ENCODE results near the gene OPRL1. TPM values are rescaled to one million over a fixed set of nuclear protein-coding genes. Genes with fewer than 3 reads are reported as not detected.

OPRL1 gene
- 1 to 10 TPM in 3 of 5 experiments, under 1 TPM in 2; 0.75 to 6.1 (median 1.1) TPM for total RNA-seq
- 1 to 10 TPM in 1 of 2 donors, under 1 TPM in 1; 0.18 to 1.3 TPM for polyA plus RNA-seq
- 2.8 reads per million, percentile 15 among the genes with 10 or more reads in this experiment for total RNA-seq

GRCh38 chr20:64080013-64080812 is at the start of gene OPRL1:
Gene OPRL1, plus strand, starts transcription at chr20:64080082. Its CDS starts 12,639 bp downstream, at chr20:64092721.
- peak in 3 of 9 donors; percentile 34 to 83 (median 51) for DNase-seq
- intact Hi-C loops (cut with micrococcal nuclease), result loop anchor here in 1 of 2 donors (5.0 kb wide), 1 partner anchor 177 kb away; the partner anchor contains the start of gene PCMTD2
- H3K36me3 Mint-ChIP-seq, result peaks cover 0 to 10% (median 0%) of the 10 kb centered on the region in 5 donors
- ATAC-seq, result peak; percentile 54
- Histone ChIP-seq H3K4me1 (ENCODE audit: control insufficient read depth in 2 of 2, insufficient read depth in 2 of 2, low read length in 2 of 2) (peaks cover 22 to 35% of the 10 kb centered on the region in 2 donors), H3K36me3 (ENCODE audit: control insufficient read depth in 2 of 3, insufficient read depth in 3 of 3, low read length in 3 of 3) (peaks cover 0 to 17% (median 0%) of the 10 kb centered on the region in 3 experiments), H3K27me3 (ENCODE audit: control insufficient read depth in 2 of 2, insufficient read depth in 2 of 2, low read length in 2 of 2) (no peaks in the 10 kb centered on the region), H3K27ac (ENCODE audit: low read depth, low read length) (peak within 1 kb of the TSS; percentile 79), H3K9me3 (ENCODE audit: control insufficient read depth in 2 of 3, low read length in 3 of 3) (no peaks in the 10 kb centered on the region), H3K4me3 (ENCODE audit: low read length) (peak within 1 kb of the TSS; percentile 89)
- H3K4me3 Mint-ChIP-seq, result peak within 1 kb of the TSS; percentile 81 to 98 (median 92)
- ChIA-PET CTCF (interaction anchor here (0.6 to 1.7 kb wide), 6 partner anchors 9 to 107 kb away, joined by 3 to 8 read pairs (median 4); no protein-coding TSS in a partner anchor), POLR2A (interaction anchor here (0.6 to 6.6 kb wide), 8 partner anchors 11 to 372 kb away, joined by 3 to 83 read pairs (median 5); partner anchors contain the start of genes ARFRP1, TCEA2 and ZGPAT)
- peaks cover 22 to 56% (median 39%) of the 10 kb centered on the region in 7 donors for H3K4me1 Mint-ChIP-seq
- peaks cover 0 to 24% (median 0%) of the 10 kb centered on the region in 5 donors for H3K27me3 Mint-ChIP-seq
- H3K9me3 Mint-ChIP-seq, result peaks cover 0 to 3% (median 0%) of the 10 kb centered on the region in 11 donors
- H3K27ac Mint-ChIP-seq, result peak within 1 kb of the TSS; percentile 78 to 94 (median 85)

DNA sequence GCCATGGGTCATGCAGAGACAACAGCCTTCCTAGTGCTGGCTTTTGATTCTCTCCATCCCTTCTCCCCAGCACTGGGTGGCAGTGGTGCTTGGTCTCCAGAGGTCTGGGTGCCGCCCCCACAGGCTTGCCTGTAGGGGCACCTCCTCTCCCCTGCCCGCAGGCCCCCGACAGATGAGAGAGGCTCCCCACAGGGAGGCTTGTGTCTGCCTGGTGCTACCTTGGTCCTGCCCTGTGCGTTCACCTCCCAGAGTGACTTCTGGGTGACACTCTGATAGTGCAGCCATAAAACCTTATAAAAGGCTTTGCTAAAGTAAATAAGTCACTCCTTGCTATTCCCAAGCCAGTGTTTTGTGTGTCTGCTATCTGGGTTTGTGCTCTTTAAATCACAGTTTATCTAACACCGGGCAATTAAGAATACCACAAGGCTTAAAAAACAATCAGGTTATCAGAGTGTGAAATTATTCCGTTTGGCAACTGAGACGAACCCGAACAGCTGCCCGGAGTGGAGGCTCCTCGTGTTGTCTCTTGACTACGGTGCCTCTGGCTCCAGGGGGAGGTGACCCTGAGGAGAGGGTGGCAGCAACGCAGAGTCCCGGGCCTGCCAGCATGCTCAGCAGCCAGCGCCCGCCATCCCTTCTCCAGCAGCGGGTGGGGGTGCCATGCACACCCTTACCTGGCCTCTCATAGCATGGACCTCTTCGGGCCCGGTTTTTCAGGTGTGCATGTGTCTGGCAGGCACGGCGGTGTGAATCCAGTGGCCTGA is 49.3 kb upstream of the OPRL1 start:
- Histone ChIP-seq H3K4me3 (ENCODE audit: low read length) (no peak overlapping the region), H3K36me3 (ENCODE audit: control insufficient read depth in 2 of 3, insufficient read depth in 3 of 3, low read length in 3 of 3) (peaks cover 40 to 96% (median 49%) of the 10 kb centered on the region in 3 experiments), H3K27me3 (ENCODE audit: control insufficient read depth in 2 of 2, insufficient read depth in 2 of 2, low read length in 2 of 2) (no peaks in the 10 kb centered on the region), H3K9me3 (ENCODE audit: control insufficient read depth in 2 of 3, low read length in 3 of 3) (no peaks in the 10 kb centered on the region), H3K4me1 (ENCODE audit: control insufficient read depth in 2 of 2, insufficient read depth in 2 of 2, low read length in 2 of 2) (peaks cover 0 to 16% of the 10 kb centered on the region in 2 donors), H3K27ac (ENCODE audit: low read depth, low read length) (peak overlapping the region; percentile 7)
- peak overlapping the region in 1 of 9 donors; percentile 23 for H3K27ac Mint-ChIP-seq
- intact Hi-C loops (cut with micrococcal nuclease), result no loop called here
- no peak for DNase-seq
- H3K27me3 Mint-ChIP-seq, result no peaks in the 10 kb centered on the region
- no peak for ATAC-seq
- ChIA-PET POLR2A (no interaction called here), CTCF (no interaction called here)
- peaks cover 0 to 48% (median 15%) of the 10 kb centered on the region in 5 donors for H3K36me3 Mint-ChIP-seq
- no peaks in the 10 kb centered on the region for H3K9me3 Mint-ChIP-seq
- H3K4me3 Mint-ChIP-seq, result no peak overlapping the region
- peaks cover 4 to 21% (median 6%) of the 10 kb centered on the region in 7 donors for H3K4me1 Mint-ChIP-seq

GRCh38 chr20:64031822-64032314 is 48.0 kb upstream of the OPRL1 start:
- Histone ChIP-seq H3K4me3 (ENCODE audit: low read length) (no peak overlapping the region), H3K36me3 (ENCODE audit: control insufficient read depth in 2 of 3, insufficient read depth in 3 of 3, low read length in 3 of 3) (peaks cover 30 to 83% (median 40%) of the 10 kb centered on the region in 3 experiments), H3K4me1 (ENCODE audit: control insufficient read depth in 2 of 2, insufficient read depth in 2 of 2, low read length in 2 of 2) (peaks cover 4 to 29% of the 10 kb centered on the region in 2 donors), H3K27ac (ENCODE audit: low read depth, low read length) (no peak overlapping the region), H3K27me3 (ENCODE audit: control insufficient read depth in 2 of 2, insufficient read depth in 2 of 2, low read length in 2 of 2) (no peaks in the 10 kb centered on the region), H3K9me3 (ENCODE audit: control insufficient read depth in 2 of 3, low read length in 3 of 3) (no peaks in the 10 kb centered on the region)
- Mint-ChIP-seq H3K36me3 (peaks cover 0 to 41% (median 13%) of the 10 kb centered on the region in 5 donors), H3K4me1 (peaks cover 4 to 30% (median 5%) of the 10 kb centered on the region in 7 donors), H3K4me3 (no peak overlapping the region), H3K27ac (no peak overlapping the region), H3K27me3 (no peaks in the 10 kb centered on the region), H3K9me3 (no peaks in the 10 kb centered on the region)
- ATAC-seq (no peak), DNase-seq (no peak)
- ChIA-PET POLR2A (interaction anchor here (0.7 kb wide), 1 partner anchor 39 kb away, joined by 6 read pairs; no protein-coding TSS in a partner anchor), CTCF (interaction anchor here (0.7 kb wide), 1 partner anchor 88 kb away, joined by 3 read pairs; no protein-coding TSS in a partner anchor)
- intact Hi-C loops (cut with micrococcal nuclease), result no loop called here

DNA sequence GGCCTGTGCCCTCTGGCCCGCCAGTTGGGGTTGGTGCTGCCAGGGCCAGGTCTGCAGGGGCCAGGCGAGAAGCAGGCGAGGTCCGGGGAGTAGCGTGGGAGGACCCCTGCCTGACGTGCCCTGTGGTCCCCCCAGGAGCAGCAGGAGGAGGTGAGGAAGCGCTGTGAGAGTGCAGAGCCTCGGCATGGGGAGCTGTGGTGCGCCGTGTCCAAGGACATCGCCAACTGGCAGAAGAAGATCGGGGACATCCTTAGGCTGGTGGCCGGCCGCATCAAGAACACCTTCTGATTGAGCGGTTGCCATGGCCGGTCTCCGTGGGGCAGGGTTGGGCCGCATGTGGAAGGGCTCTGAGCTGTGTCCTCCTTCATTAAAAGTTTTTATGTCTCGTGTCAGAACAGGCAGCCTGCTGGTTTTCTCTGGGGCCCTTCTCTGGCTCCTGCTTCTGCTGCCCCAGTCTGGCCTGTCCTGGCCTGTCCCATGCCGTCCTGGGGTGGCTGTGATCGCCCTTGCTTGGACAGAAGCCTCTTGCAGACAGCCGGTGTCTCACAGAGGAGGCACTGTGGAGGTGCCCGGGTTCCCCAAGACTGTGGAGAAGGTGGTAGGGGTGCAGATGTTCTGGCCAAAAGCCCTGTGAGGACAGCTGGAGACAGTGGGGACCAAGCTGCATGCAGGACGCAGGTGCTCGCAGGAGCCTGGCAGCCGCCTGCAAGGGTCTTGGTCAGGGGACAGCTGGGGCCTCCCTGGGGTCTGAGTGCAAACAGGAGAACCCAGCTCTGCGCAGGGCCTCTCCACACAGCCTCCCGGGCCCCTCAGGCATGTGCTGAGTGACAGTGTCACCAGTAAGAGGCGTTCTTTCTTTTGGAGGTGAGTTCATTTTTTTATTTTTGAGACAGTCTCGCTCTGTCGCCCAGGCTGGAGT is 46.9 kb upstream of the OPRL1 start:
- H3K4me3 ChIP-seq (ENCODE audit: low read length), result no peak overlapping the region
- no peaks in the 10 kb centered on the region for H3K9me3 Mint-ChIP-seq
- peak overlapping the region in 1 of 10 donors; percentile 45 for H3K4me3 Mint-ChIP-seq
- no peaks in the 10 kb centered on the region for H3K27me3 ChIP-seq (ENCODE audit: control insufficient read depth in 2 of 2, insufficient read depth in 2 of 2, low read length in 2 of 2)
- ChIA-PET CTCF (interaction anchor here (1.1 kb wide), 1 partner anchor 24 kb away, joined by 3 read pairs; no protein-coding TSS in a partner anchor), POLR2A (no interaction called here)
- H3K36me3 ChIP-seq (ENCODE audit: control insufficient read depth in 2 of 3, insufficient read depth in 3 of 3, low read length in 3 of 3), result peaks cover 21 to 72% (median 29%) of the 10 kb centered on the region in 3 experiments
- H3K9me3 ChIP-seq (ENCODE audit: control insufficient read depth in 2 of 3, low read length in 3 of 3), result no peaks in the 10 kb centered on the region
- H3K27ac ChIP-seq (ENCODE audit: low read depth, low read length), result no peak overlapping the region
- DNase-seq (no peak), ATAC-seq (no peak)
- peaks cover 0 to 30% (median 8%) of the 10 kb centered on the region in 5 donors for H3K36me3 Mint-ChIP-seq
- H3K27ac Mint-ChIP-seq, result peak overlapping the region in 2 of 9 donors; percentile 91 to 99
- intact Hi-C loops (cut with micrococcal nuclease), result no loop called here
- no peaks in the 10 kb centered on the region for H3K27me3 Mint-ChIP-seq
- H3K4me1 ChIP-seq (ENCODE audit: control insufficient read depth in 2 of 2, insufficient read depth in 2 of 2, low read length in 2 of 2), result peaks cover 13 to 38% of the 10 kb centered on the region in 2 donors
- peaks cover 8 to 37% (median 12%) of the 10 kb centered on the region in 7 donors for H3K4me1 Mint-ChIP-seq

DNA sequence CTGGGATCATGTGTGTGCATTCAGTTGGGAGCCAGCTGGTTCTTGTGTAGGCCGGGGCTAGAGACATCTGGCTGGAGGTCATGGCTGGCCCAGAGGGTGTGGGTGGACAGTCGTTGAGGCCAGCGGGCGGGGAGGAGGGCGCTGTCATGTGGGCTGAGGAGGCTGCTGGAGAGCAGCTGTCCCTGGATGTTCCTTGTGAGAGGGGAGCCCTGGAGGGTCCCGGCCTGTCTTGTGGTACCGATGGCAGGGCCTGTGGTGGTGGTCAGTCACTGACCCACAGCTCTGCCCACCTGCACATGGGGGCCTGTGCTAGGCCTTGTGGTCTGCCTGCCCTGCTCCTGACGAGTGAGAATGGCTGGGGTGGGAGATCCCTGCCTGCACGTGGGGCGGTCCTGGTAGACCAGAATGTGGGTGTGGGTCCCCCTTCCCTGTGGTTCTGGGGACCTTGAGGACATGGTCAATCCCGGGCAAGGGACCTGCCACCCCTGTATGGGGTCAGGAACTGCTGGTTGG is 45.8 kb upstream of the OPRL1 start:
- H3K36me3 Mint-ChIP-seq, result peaks cover 0 to 25% (median 4%) of the 10 kb centered on the region in 5 donors
- Histone ChIP-seq H3K9me3 (ENCODE audit: control insufficient read depth in 2 of 3, low read length in 3 of 3) (no peaks in the 10 kb centered on the region), H3K4me1 (ENCODE audit: control insufficient read depth in 2 of 2, insufficient read depth in 2 of 2, low read length in 2 of 2) (peaks cover 13 to 38% of the 10 kb centered on the region in 2 donors), H3K36me3 (ENCODE audit: control insufficient read depth in 2 of 3, insufficient read depth in 3 of 3, low read length in 3 of 3) (peaks cover 15 to 61% (median 18%) of the 10 kb centered on the region in 3 experiments), H3K4me3 (ENCODE audit: low read length) (no peak overlapping the region), H3K27ac (ENCODE audit: low read depth, low read length) (no peak overlapping the region), H3K27me3 (ENCODE audit: control insufficient read depth in 2 of 2, insufficient read depth in 2 of 2, low read length in 2 of 2) (no peaks in the 10 kb centered on the region)
- peaks cover 8 to 37% (median 12%) of the 10 kb centered on the region in 7 donors for H3K4me1 Mint-ChIP-seq
- intact Hi-C loops (cut with micrococcal nuclease), result loop anchor here (2.0 kb wide), 2 partner anchors 15 to 19 kb away; no protein-coding TSS in a partner anchor
- H3K4me3 Mint-ChIP-seq, result peak overlapping the region in 2 of 10 donors; percentile 42 to 78
- peak overlapping the region in 2 of 9 donors; percentile 91 to 99 for H3K27ac Mint-ChIP-seq
- no peaks in the 10 kb centered on the region for H3K9me3 Mint-ChIP-seq
- DNase-seq, result no peak
- H3K27me3 Mint-ChIP-seq, result no peaks in the 10 kb centered on the region
- no peak for ATAC-seq
- ChIA-PET CTCF (interaction anchor here (1.1 kb wide), 1 partner anchor 23 kb away, joined by 3 read pairs; no protein-coding TSS in a partner anchor), POLR2A (no interaction called here)
